Loucy (cell line): ENCODE measurements around the gene C1GALT1C1.

Source experiments
- EZH2phosphoT487 ChIP-seq: fragments of 200-600 bp; IDR thresholded peaks from 2 replicates; pipeline ENCODE4 v1.6.1; 2018; ENCODE audit warnings: antibody characterized with exemption, mild to moderate bottlenecking, moderate library complexity, borderline replicate concordance
- TF ChIP-seq, protein P1 (sequence below): fragments of 200-600 bp; sonication (generic); conservative IDR thresholded peaks from 2 replicates; pipeline ENCODE4 v1.5.1; 2014; ENCODE audit warnings: mild to moderate bottlenecking, antibody characterized with exemption, low read length

GRCh38 chrX:120625371-120625770 lies 4.5 kb downstream of the C1GALT1C1 start:
- TF ChIP-seq, protein P1, sequence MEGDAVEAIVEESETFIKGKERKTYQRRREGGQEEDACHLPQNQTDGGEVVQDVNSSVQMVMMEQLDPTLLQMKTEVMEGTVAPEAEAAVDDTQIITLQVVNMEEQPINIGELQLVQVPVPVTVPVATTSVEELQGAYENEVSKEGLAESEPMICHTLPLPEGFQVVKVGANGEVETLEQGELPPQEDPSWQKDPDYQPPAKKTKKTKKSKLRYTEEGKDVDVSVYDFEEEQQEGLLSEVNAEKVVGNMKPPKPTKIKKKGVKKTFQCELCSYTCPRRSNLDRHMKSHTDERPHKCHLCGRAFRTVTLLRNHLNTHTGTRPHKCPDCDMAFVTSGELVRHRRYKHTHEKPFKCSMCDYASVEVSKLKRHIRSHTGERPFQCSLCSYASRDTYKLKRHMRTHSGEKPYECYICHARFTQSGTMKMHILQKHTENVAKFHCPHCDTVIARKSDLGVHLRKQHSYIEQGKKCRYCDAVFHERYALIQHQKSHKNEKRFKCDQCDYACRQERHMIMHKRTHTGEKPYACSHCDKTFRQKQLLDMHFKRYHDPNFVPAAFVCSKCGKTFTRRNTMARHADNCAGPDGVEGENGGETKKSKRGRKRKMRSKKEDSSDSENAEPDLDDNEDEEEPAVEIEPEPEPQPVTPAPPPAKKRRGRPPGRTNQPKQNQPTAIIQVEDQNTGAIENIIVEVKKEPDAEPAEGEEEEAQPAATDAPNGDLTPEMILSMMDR = no peak
- TF ChIP-seq EZH2phosphoT487 = no peak
